Testis (tissue), 3 donors: ENCODE data around the gene ACVRL1. TPM values are rescaled to one million over a fixed set of nuclear protein-coding genes. Genes with fewer than 3 reads are reported as not detected.
A peak's percentile ranks its signal among the peaks of the same experiment; 100 is the strongest.

Experiments
- DNase-seq: peaks from one replicate; pipeline ENCODE4 v3.0.0-alpha.2; 2019
- H3K27ac ChIP-seq, 2 donors: fragments of 200-600 bp; sonication (generic); one replicate each; pipeline ENCODE4 v1.5.1; 2019
- H3K27me3 ChIP-seq: fragments of 200-600 bp; sonication (generic); one replicate; pipeline ENCODE4 v1.5.1; 2019
- H3K36me3 ChIP-seq: fragments of 200-600 bp; sonication (generic); one replicate; pipeline ENCODE4 v1.5.1; 2017; ENCODE audit warnings: low read depth; ENCODE audit errors: missing control alignments
- H3K4me1 ChIP-seq: fragments of 200-600 bp; sonication (generic); one replicate; pipeline ENCODE4 v1.5.1; 2019
- H3K4me3 ChIP-seq, 2 donors: fragments of 200-600 bp; sonication (generic); one replicate each; pipeline ENCODE4 v1.5.1; 2017 to 2019
- H3K9me3 ChIP-seq: fragments of 200-600 bp; sonication (generic); one replicate; pipeline ENCODE4 v1.5.1; 2017
- CTCF ChIP-seq, 3 experiments: fragments of 450-650 bp in 2 of 3; fragments of 200-600 bp in 1 of 3; sonication (generic) in 1 of 3; IDR thresholded peaks; one replicate each; pipeline ENCODE4 v1.5.1; 2016 to 2019; ENCODE audit warnings: antibody characterized with exemption in 3 of 3, mild to moderate bottlenecking in 2 of 3, moderate library complexity in 1 of 3
- POLR2A ChIP-seq: fragments of 450-650 bp; IDR thresholded peaks from one replicate; pipeline ENCODE4 v1.6.1; 2017; ENCODE audit warnings: antibody characterized with exemption, mild to moderate bottlenecking, moderate library complexity
- WGBS, 2 donors: methylation state at CpG; one replicate each; pipeline ENCODE4 v1.1.5; 2018; 5-methylcytosine and 5-hydroxymethylcytosine counted together
- intact Hi-C: fragments of 100-400 bp; cut with DNase I; formaldehyde crosslinking; loops from one replicate; pipeline ENCODE4 v1.15.1; 2023; ENCODE audit warnings: low total_unique reads
- polyA plus RNA-seq: library from polyadenylated mRNA; stranded (reverse); fragments of 350-450 nt; fragmentation: Illumina TruSeq; extraction: RNeasy Lipid Tissue Mini Kit (QIAGEN cat#74804); gene quantifications from one replicate; pipeline ENCODE4 v1.2.3, GENCODE V29; 2014; ENCODE audit warnings: low read depth, low replicate concordance; ENCODE audit not compliant: insufficient read depth
- total RNA-seq, 2 donors: library from RNA; depleted of rRNA; stranded (reverse); fragments of >200 nt; gene quantifications; one replicate each; pipeline ENCODE4 v1.2.3, GENCODE V29; 2016

The ACVRL1 gene
- total and polyA plus RNA-seq, 3 donors from 2014 or later: 9.1 to 9.9 (median 9.5) TPM

DNA sequence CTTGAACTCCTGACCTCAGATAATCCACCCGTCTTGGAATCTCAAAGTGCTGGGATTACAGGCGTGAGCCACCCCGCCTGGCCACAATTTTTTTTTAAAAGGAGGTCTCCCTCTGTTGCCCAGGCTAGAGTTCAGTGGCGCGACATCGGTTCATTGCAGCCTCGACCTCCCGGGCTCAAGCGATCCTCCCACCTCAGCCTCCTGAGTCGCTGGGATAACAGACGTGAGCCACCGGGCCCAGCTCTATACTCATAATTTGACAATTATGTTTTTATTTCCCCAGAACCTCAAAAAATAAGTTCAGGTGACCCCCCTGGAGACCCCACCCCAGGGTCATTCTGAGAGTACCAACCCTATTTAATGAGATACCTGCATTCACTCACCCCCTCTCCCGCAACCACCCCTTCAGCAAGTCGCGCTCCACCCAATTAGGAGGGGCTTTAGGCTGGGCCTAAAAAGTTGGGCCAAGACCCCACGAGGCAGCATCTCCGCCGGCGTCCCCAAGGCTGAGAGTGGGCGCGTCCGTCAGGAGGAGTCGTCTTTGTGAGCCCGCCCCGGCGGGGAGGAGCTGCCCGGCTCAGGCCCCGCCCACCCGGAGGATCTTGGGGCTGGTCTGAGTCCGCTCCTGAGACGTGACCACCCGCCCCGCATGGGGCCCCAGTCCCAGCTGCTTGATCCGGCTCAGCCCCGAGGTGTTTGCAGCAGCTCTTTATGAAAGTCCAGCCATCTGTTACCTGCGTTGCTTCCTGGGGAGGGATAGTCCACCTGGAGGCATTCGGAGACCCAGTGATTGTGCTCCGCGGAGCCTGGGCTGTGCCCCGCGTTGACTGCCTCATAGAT is 19.6 kb upstream of the ACVRL1 start, which contains the start of gene ANKRD33:
Gene ANKRD33 (plus strand): TSS at position 628 of the 840 bp plus-strand sequence. CDS start 84 bp downstream, at position 712.
- no peaks in the 10 kb centered on the region for H3K36me3 ChIP-seq
- no peaks in the 10 kb centered on the region for H3K9me3 ChIP-seq
- no peaks in the 10 kb centered on the region for H3K4me1 ChIP-seq
- DNase-seq: peak; percentile 65
- H3K27me3 ChIP-seq: no peaks in the 10 kb centered on the region
- H3K27ac ChIP-seq: no peak within 1 kb of the TSS
- H3K4me3 ChIP-seq: peak within 1 kb of the TSS in 1 of 2 donors; percentile 32
- WGBS, 2 donors: 41 to 44% methylated on average over 15 to 37 of the region's 41 CpGs
- intact Hi-C loops: no loop called here
- no peak for TF ChIP-seq CTCF (IDR thresholded peaks at IDR 0.05)
- no peak for TF ChIP-seq POLR2A

DNA sequence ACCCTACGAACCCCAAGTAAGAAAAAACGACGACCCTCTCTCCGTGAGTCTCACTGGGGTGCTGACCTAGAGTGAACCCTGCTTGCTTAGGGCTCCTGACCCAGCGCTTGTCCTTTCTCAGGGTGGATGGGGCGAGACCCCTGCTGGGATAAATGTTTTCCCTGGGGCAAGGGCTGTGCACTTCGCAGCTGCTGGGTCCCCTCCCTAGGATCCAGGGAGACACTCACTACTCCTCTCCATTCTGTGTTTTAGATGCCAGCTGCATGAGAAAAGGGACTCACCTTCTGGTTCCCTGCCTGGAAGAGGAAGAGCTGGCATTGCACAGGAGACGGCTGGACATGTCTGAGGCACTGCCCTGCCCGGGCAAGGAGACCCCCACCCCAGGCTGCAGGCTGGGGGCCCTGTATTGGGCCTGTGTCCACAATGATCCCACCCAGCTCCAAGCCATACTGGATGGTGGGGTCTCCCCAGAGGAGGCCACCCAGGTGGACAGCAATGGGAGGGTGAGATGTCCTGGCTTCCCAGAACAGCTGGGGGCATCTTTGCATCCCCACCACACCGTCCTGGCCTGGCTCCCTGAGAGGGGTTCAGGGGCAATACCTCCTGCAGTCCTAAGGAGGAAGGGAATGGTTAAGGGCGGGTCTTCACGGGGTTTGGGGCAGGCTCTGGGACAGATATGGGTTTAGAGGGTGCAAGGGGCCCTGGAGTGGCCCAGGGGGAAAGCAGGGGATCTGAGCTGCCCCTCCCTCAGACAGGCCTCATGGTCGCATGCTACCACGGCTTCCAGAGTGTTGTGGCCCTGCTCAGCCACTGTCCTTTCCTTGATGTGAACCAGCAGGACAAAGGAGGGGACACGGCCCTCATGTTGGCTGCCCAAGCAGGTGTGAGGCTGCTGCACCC is 18.7 kb upstream of the ACVRL1 start:
- WGBS, 2 donors: 68 to 74% methylated on average over 10 to 15 of the region's 15 CpGs
- no peak for TF ChIP-seq POLR2A
- TF ChIP-seq CTCF (IDR thresholded peaks at IDR 0.05): no peak
- Histone ChIP-seq H3K9me3 (no peaks in the 10 kb centered on the region), H3K4me3 (peak overlapping the region in 1 of 2 donors; percentile 32), H3K4me1 (no peaks in the 10 kb centered on the region), H3K27me3 (no peaks in the 10 kb centered on the region), H3K27ac (no peak overlapping the region), H3K36me3 (no peaks in the 10 kb centered on the region)
- no peak for DNase-seq
- intact Hi-C loops: no loop called here

- intact Hi-C loops: no loop called here
- DNase-seq: no peak
- no peaks in the 10 kb centered on the region for H3K9me3 ChIP-seq
- no peaks in the 10 kb centered on the region for H3K4me1 ChIP-seq
- no peaks in the 10 kb centered on the region for H3K27me3 ChIP-seq
- no peak for TF ChIP-seq CTCF (IDR thresholded peaks at IDR 0.05)
- TF ChIP-seq POLR2A: no peak
- H3K27ac ChIP-seq: no peak overlapping the region
- H3K36me3 ChIP-seq: no peaks in the 10 kb centered on the region
- H3K4me3 ChIP-seq: no peak overlapping the region
- 82 to 93% methylated on average over 15 to 21 of the region's 21 CpGs for WGBS, 2 donors
Measured at GRCh38 chr12:51889216-51890132, 17.8 kb upstream of the ACVRL1 start.

DNA sequence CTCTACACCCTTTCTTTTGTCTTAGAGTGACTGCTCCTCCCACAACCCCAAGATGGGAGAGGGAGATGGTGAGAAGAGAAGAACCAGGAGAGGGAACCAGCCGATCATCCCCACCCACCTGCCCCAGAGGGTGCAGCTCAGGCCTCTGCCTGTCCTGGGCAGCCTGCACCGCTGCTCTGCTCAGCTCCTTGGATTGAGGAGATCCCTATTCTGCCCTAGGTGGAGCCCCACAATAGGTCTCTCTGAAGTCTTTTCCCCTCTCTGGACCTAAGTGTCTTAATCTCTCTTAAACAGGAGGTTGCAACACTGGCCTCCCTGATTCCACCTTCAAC is 17.2 kb upstream of the ACVRL1 start:
- Histone ChIP-seq H3K4me1 (no peaks in the 10 kb centered on the region), H3K36me3 (no peaks in the 10 kb centered on the region), H3K9me3 (no peaks in the 10 kb centered on the region), H3K27me3 (no peaks in the 10 kb centered on the region), H3K4me3 (no peak overlapping the region), H3K27ac (no peak overlapping the region)
- intact Hi-C loops: no loop called here
- no peak for TF ChIP-seq CTCF (IDR thresholded peaks at IDR 0.05)
- TF ChIP-seq POLR2A: no peak
- DNase-seq: no peak
- 89 to 100% methylated on average over 2 of the region's 2 CpGs for WGBS, 2 donors
